GM21367 (cell line): ENCODE results near the gene NYAP2.

Experiments used
- ATAC-seq: cut with Tn5 transposase; IDR thresholded peaks from one replicate; pipeline ENCODE4 v1.9.1; 2021; ENCODE audit not compliant: unreplicated experiment

Gene NYAP2

GRCh38 chr2:225479386-225479785 lies 79.9 kb downstream of the NYAP2 start:
- no peak for ATAC-seq

GRCh38 chr2:225484751-225485150 lies 85.2 kb downstream of the NYAP2 start:
- ATAC-seq: no peak

GRCh38 chr2:225486236-225486635 lies 86.7 kb downstream of the NYAP2 start:
- no peak for ATAC-seq

GRCh38 chr2:225487878-225488416 lies 88.4 kb downstream of the NYAP2 start:
- no peak for ATAC-seq

- ATAC-seq: no peak
Observed at GRCh38 chr2:225488743-225489142, 89.2 kb downstream of the NYAP2 start.

- ATAC-seq: no peak
Observed at GRCh38 chr2:225493420-225494099, 94.0 kb downstream of the NYAP2 start.

GRCh38 chr2:225494100-225494459 lies 94.6 kb downstream of the NYAP2 start:
- no peak for ATAC-seq

GRCh38 chr2:225495706-225496105 lies 96.2 kb downstream of the NYAP2 start:
- no peak for ATAC-seq

GRCh38 chr2:225496568-225496967 lies 97.1 kb downstream of the NYAP2 start:
- ATAC-seq: no peak

- no peak for ATAC-seq
Observed at GRCh38 chr2:225497166-225497565, 97.7 kb downstream of the NYAP2 start.

GRCh38 chr2:225501022-225501421 lies 101.5 kb downstream of the NYAP2 start:
- no peak for ATAC-seq

GRCh38 chr2:225502971-225503370 lies 103.5 kb downstream of the NYAP2 start:
- no peak for ATAC-seq

- ATAC-seq: no peak
Observed at GRCh38 chr2:225510796-225511195, 111.3 kb downstream of the NYAP2 start.

- no peak for ATAC-seq
Observed at GRCh38 chr2:225512469-225512868, 113.0 kb downstream of the NYAP2 start.

- no peak for ATAC-seq
Observed at GRCh38 chr2:225512876-225513540, 113.5 kb downstream of the NYAP2 start.

GRCh38 chr2:225515033-225515432 lies 115.5 kb downstream of the NYAP2 start:
- ATAC-seq: no peak

GRCh38 chr2:225526760-225527390 lies 127.4 kb downstream of the NYAP2 start:
- no peak for ATAC-seq

GRCh38 chr2:225531559-225531958 lies 132.0 kb downstream of the NYAP2 start:
- no peak for ATAC-seq

- no peak for ATAC-seq
Observed at GRCh38 chr2:225532096-225532495, 132.6 kb downstream of the NYAP2 start.

- ATAC-seq: no peak
Observed at GRCh38 chr2:225534037-225534436, 134.5 kb downstream of the NYAP2 start.

- ATAC-seq: no peak
Observed at GRCh38 chr2:225534697-225535096, 135.2 kb downstream of the NYAP2 start.

- no peak for ATAC-seq
Observed at GRCh38 chr2:225536036-225536435, 136.5 kb downstream of the NYAP2 start.
